ENCODE measurements around the gene CDC20B. TPM values are rescaled to one million over a fixed set of nuclear protein-coding genes. Genes with fewer than 3 reads are reported as not detected.
"Not testable (repeated sequence)": the region's sequence is repeated elsewhere in the genome, so short reads cannot be mapped to it uniquely, and the experiment has no call there.

The CDC20B gene
- polyA plus RNA-seq, 4 donors = 0.79 to 0.92 (median 0.82) TPM; not detected in 1

DNA sequence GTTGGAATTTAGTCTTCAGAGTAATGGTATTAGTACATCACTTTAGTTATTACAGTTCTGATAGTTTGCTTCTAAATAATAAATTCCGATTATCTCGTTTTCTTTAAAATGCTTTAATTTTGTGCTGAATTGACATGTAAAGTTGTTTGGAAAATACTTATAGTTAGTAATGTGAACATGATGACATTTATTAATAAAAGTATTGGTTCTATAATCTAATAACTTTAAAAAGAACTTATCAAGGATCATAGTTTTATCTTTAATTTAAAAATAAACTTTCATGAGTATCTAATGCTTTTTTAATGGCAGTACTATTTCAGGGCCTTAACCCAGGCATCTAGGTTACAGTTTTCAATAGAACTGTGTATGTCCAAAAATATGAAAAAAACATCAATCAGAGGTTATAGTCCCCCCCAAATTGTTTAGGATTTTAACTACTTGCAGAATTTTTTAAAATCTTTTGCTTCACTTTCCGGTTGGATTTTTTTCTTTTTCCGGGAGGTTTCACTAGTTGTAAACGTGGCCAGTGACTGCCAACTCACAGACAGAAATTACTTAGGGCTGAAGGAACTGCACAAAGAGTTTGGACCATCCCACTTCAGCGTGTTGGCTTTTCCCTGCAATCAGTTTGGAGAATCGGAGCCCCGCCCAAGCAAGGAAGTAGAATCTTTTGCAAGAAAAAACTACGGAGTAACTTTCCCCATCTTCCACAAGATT, 12.3 kb downstream of the CDC20B start:
- DNase-seq (ENCODE audit: low read depth in 4 of 4, low spot score in 3 of 4) = peak; percentile 68 to 76 (median 71)

DNA sequence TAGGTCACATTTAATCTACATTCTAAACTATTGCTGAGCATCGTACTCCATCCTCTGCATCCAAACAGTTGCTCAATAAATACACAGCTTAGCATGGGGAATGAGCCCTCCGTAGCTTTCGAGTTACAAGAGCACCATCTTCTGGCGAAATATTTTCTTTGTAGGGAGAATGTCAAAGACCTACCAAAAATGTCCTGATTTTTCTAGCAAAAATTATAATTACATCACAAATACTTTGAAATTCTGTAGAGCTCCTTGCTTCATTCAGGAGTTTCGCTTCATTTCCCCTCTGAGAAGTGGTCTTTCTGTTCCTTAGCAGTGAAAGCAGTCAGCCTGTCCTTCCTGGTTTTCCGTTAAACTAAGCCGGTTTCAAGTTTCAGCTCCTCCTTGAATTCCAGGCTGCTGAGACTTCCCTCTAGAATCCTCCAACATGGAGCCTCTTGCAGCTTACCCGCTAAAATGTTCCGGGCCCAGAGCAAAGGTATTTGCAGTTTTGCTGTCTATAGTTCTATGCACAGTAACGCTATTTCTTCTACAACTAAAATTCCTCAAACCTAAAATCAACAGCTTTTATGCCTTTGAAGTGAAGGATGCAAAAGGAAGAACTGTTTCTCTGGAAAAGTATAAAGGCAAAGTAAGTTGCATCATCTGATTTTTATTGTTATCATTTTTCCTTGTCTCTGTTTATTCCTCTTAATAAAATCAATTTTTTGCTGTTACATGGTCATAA, 13.0 kb downstream of the CDC20B start, which contains the start of gene GPX8:
TSS of gene GPX8 (plus strand) at position 409 of the 730 bp plus-strand sequence. CDS start at position 431, 22 bp downstream.
- peak; percentile 75 to 81 (median 80) for DNase-seq (ENCODE audit: low read depth in 4 of 4, low spot score in 3 of 4)

DNA sequence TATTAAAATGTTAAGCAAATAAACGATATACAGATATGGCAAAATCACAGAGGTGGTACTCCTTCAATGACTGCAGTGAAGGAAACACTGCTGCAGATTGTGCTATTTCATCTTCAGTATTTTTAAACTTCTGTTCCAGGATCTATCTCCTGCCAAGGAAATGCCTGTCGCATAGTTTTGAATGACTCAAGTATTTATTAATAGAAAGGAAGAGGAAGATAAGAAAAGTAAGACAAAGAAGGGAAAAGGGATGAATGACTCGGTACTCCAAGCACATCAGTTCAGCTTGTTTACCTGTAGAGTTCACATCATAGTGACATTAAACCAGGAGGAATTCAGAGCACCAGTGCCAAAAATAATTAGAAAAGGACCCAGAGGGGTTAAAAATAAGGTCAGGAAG, 18.1 kb downstream of the CDC20B start:
- no peak for DNase-seq (ENCODE audit: low read depth in 4 of 4, low spot score in 3 of 4)

DNA sequence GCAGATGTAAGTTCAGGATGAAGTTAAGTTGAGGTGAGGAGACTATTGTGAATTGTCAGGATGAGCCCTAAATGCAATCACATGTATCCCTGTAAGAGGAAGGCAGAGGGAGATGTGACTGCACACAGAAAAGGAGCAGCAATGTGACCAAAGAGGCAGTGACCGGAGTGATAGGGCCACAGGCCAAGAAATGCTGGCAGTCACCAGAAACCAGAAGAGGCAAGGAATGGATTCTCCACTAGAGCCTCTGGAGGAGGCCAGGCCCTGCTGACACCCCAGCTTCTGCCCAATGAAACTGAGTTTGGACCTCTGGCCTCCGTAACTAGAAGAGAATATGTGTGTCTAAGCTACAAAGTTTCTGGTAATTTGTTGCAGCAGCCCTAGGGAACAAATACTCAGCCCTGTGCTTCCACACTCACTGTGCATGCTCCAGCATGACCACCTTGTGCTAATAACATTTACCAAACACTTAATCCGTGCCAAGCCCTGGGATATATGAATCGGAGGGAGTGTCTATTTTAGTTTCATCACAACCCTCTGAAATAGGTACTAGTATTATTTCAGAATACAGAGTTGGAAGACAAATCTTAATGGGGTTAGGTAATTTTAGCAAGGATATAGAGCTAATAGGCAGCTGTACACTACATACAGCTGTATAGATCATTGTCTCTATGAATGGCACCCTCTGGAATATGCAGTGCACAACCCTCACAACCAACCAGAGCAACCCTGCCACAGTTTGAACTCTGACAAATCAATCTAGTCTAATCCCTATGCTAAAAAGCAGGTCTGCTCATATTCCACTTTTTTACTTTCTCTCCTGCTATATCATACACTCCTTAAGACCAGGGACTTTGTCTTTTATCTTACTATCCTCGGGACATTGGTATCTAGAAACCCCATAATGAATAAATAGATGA, 20.8 kb downstream of the CDC20B start:
- DNase-seq (ENCODE audit: low read depth in 4 of 4, low spot score in 3 of 4) = no peak

DNA sequence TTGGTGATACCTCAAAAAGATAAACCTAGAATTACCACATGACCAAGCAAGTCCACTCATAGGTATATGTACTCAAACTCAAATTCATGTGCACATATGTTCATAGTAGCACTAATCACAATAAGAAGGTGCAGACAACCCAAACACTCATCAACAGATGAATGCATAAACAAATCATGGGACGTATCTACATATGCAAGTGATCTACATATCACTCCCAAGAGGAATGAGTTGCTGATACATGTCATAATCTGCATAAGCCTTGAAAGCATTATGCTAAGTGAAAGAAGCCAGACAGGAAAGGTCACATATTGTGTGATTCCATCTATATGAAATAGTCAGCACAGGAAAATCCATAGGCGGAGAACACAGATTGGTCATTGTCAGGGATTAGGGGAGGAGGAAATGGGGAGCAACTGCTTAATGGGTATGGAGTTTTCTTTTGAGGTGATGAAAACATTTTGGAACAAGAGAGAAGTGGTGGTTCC, 23.6 kb downstream of the CDC20B start:
- DNase-seq (ENCODE audit: low read depth in 4 of 4, low spot score in 3 of 4) = no peak

DNA sequence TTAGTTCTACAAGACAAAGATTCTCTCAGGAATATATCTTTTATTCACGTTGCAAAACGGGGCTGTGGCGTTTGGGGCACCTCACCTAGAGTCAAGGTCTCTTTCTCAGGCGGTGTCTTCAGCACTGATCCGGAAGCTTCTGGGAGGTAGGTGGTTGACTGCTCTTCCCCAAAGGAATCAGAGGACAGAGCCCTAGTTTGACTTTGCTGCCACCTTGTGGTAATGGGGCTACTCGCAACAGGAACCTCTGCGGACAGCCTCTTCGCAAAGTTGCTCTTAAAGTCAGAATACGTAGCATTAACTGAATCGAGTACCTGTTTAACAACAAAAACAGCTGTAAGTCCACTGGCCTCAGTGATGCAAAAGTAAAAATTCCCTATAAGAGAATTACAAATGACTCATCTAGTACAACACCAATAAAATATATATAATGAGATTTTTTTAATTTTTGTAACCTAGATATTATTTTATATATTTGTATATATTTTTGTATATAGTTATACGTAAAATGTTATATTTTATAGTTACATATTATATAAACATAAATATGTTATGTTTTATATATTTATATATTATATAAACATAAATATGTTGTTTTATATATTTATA, 26.3 kb downstream of the CDC20B start:
- peak; percentile 68 to 84 (median 75) for DNase-seq (ENCODE audit: low read depth in 4 of 4, low spot score in 3 of 4)

DNA sequence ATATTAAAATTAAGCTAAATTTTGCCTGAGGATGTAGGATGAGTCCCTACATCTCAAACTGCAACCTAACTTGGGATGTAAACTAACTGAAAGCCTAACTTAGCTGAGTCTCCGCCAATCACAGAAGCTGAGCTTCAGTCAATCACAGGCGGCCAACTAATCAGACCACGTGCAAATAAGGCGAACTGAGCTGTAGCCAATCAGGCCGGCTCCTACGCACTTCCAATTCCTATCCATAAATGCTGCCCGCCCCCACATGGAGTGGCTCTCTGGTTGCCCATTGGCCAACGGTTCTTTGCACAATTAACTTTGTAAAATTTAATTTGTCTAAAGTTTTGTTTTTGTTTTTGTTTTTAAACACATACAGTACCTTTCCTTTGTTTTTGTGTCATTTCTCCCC, 26.9 kb downstream of the CDC20B start:
- DNase-seq (ENCODE audit: low read depth in 4 of 4, low spot score in 3 of 4) = no peak

DNA sequence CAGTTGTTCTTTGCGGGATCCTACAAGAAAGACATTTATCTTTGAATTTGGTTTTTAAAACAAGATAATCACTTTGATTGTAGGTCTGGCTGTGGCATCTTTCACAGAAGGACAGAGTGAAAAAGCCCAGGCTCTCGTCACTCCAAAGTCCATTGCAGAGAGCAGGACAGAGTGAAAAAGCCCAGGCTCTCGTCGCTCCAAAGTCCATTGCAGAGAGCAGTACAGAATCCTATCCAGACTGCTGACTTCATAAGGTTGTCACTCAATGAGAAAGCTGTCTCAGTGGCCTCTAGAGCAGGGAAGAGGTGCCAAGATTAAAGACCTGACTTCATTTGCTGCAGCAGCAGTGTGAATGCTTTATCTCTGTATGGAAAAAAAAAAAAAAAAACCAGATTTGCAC, 29.4 kb downstream of the CDC20B start:
- DNase-seq (ENCODE audit: low read depth in 4 of 4, low spot score in 3 of 4) = no peak

DNA sequence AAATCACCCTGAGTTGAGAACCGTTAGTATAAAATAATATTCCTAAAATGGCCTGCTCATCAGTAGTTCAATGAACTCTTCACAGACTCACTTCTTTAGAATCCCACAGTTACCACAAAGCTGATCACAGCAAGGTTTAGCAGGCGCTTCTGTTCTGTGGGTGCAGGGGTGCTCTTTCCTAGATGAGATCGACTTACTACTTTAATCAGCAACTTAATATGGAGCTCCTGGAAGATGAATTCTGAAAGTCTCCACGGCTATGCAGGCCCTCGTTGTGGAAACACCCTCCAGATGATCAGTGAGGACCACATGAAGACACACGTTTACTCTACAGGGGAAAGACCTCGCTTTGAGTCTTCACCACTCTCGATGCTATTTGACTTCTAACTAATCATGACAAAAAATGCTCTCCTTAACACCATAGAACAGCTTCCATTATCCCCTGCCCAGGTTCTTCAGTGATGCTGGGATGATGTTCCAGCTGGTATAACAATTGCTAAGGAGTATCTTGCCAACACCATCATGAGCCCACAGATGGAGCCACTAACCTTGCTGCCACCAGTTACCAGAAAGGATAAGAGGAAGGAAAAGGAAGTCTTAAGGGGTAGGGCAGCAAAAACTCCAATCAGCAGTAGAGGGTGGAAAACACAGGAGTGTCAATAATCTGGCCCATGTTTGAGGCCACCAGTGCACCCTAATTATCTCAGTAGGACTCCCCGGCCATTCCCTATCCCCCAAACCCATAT, 30.9 kb downstream of the CDC20B start:
- DNase-seq (ENCODE audit: low read depth in 4 of 4, low spot score in 3 of 4) = no peak

DNA sequence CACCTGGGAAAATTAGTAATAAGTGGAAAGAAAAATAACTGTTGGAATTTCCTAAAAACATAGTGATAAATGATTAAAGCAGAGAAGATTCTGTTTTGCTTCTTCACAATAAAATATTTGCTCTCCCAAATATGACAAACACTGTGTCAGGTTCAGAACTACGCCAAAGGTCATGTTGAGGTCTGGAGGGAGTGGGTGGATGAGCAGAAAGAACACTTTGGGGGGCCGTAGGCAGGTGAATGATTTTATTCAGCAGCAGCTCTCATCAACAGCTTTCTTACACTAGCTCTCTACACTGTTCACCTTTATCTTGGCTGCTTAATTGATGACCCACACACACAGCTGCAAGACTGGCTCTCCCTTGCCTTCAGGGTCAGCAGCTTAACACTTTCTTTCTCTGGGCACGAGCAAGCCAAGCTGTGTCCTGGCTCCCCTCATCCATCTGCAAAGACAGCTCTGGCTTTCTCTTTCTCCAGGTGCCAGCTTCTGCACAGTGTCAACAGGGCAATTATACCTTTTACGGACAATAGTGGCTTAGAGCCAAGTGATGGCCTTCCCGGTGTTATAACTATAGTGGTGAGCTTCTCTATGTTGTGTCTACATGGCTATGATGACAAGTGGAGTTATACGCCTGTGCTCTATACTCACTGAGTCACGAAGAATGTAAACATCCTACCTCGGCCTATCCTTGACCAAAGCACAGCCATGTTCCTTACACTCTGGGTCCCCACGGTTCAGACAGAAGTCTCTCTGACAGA, 31.9 kb downstream of the CDC20B start:
- no peak for DNase-seq (ENCODE audit: low read depth in 4 of 4, low spot score in 3 of 4)

DNA sequence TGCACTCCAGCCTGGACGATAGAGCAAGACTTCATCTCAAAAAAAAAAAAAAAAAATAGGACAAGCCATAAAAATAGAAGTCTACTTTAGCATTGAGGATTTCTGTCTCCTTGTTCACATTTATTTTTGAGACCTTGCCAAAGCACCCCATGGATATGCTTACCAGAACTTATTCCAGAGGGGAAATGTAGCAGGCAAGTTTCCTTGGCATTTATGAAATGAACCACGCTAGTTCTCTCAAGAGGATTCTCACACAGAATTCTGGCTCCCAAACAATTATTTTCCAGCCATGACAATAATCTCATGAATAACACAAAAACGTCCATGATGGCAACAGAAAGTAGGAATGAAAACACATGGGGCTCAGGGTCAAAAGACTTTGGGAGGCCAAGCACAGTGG, 36.5 kb downstream of the CDC20B start:
- DNase-seq (ENCODE audit: low read depth in 4 of 4, low spot score in 3 of 4) = no peak

DNA sequence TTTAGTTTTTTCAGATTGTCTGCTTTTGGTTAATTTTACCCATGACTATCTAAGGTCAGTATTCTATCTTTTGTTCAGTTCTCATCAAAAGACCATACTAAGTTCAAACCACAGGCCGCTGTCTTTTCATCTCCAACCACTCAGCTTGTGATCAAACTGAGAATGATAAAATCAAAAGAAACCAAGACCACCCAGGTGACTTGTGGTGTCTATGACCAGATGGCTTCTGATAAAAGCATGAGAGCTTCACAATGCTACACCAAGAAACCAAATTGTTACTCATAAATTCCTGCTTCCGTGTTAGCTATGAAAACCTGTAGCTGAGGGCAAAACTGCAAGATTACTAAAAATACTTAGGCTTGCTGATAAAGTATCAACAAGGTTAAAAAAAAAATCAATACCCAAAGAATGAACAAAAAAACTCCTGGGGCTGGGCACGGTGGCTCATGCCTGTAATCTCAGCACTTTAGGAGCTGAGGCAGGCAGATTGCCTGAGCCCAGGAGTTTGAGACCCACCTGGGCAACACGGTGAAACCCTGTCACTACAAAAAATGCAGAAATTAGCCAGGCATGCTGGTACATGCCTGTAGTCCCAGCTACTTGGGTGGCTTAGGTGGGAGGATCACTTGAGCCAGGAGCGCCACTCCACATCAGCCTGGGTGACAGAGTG, 38.8 kb downstream of the CDC20B start:
- DNase-seq (ENCODE audit: low read depth in 4 of 4, low spot score in 3 of 4) = no peak

DNA sequence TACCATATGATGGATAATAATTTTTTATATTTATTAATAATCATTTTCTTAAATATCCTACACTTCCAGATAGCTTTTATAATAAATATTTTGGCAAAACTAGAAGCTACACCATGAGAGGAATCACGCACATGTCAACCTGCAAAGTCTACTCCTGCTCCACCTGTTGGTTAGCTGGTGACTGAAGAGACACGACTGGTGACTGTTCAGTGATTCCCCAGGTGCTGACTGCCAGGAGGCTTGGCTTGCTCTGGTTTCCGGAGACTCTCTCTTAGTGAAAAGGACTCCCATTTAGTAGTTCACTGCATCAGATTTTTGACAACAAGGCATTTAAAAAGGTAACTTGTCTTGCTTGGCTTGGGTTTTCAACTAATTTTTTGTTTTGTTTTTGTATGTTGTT, 49.6 kb downstream of the CDC20B start:
- no peak for DNase-seq (ENCODE audit: low read depth in 4 of 4, low spot score in 3 of 4)

DNA sequence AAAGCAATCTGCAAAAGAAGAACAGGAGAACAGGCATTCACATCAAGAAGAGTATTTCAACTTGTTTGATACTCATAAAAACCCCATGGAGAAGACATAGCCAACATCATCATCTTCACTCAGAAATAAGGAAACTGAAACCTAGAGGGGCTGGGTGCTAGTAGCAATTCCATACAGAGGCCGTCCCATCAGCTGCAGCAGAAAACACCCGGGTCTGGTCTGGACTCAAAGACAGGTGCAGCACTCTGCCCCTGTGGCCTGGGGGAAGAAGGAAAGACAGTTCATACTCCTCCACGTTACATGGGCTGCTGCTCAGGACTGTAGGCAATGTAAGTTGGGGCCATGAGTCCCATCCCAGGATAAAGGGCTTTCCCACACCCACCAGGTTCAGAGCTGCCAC, 58.9 kb downstream of the CDC20B start:
- DNase-seq (ENCODE audit: low read depth in 4 of 4, low spot score in 3 of 4) = no peak

DNA sequence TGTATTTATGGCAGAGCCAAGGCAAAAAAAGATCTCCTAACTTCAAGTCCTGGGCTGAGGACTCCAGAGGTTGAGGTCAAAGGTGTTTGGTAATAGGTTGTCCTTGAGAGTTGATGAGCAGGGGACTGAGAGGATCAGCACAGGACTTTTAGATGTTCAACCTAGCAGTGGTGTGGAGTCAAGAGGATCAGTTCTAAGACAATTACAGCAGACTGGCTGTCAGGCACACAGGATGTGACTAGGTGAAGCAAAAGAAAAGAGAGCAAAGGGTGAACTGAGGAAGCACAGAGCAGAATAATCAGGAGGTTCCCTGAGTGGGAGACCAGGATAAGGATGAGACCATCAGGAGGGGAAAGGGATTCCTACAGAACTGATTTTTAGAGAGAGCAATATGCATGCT, 59.6 kb downstream of the CDC20B start:
- DNase-seq (ENCODE audit: low read depth in 4 of 4, low spot score in 3 of 4) = no peak

DNA sequence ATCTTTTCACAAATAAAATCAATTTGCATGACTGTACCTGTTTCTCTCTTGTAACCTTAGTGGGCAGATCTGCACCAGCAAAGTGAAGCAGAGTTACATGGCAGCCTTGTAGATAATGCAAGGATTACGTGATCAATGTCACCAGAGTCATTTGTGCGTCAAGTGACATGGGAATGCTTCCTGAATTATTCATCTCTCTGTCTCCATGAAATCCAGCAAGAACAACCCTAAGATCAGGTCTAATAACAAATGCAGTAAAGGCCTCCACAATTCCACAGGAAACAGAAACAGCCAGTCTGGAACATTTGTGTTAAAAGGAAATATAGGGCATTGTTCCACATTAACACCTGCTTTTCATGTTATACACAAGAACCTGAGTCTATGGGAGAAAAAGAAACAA, 62.8 kb downstream of the CDC20B start:
- DNase-seq (ENCODE audit: low read depth in 4 of 4, low spot score in 3 of 4) = no peak

DNA sequence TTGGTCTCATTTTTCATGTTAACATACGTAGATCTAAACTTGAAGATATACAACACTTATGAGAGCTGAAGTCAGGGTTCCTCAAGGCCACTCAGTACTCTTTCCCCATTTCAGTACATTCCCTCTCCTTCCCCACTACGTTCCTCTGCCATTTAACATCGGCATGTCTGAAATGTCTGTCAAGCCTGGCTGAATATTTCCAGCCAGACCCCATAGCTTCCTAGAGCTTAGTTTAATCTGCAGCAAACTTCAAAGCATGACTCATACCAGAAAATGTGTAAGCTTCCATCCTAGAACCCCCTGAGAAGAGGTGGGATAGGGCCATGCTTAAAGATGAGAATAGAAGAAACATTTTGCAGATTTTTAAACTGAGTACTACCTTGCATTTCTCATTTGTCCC, 64.3 kb downstream of the CDC20B start:
- no peak for DNase-seq (ENCODE audit: low read depth in 4 of 4, low spot score in 3 of 4)

DNA sequence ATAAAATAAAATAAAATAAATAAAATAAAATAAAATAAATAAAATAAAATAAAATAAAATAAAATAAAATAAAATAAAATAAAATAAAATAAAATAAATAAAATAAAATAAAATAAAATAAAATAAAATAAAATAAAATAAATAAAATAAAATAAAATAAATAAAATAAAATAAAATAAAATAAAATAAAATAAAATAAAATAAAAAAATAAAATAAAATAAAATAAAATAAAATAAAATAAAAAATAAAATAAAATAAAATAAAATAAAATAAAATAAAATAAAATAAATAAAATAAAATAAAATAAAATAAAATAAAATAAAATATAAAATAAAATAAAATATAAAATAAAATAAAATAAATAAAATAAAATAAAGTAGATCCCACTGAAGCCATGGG, 67.0 kb downstream of the CDC20B start:
- not testable (repeated sequence) for DNase-seq (ENCODE audit: low read depth in 4 of 4, low spot score in 3 of 4)

Data from left renal pelvis (tissue), 4 donors.